Daoy (cell line): ENCODE results near the gene CTSS. TPM values are rescaled to one million over a fixed set of nuclear protein-coding genes. Genes with fewer than 3 reads are reported as not detected.
"Not testable (repeated sequence)": the region's sequence is repeated elsewhere in the genome, so short reads cannot be mapped to it uniquely, and the experiment has no call there.

Source experiments
- DNase-seq: peaks from one replicate; pipeline ENCODE4 v3.0.0-alpha.2; 2015; ENCODE audit warnings: low read depth
- total RNA-seq: library from RNA; depleted of rRNA; stranded (reverse); fragments of >200 nt; shearing (Covaris generic); gene quantifications from 2 replicates; pipeline ENCODE4 v1.2.3, GENCODE V29; 2014

CTSS gene
- total RNA-seq, 1 experiment from 2014 or later = 29.7 TPM

DNA sequence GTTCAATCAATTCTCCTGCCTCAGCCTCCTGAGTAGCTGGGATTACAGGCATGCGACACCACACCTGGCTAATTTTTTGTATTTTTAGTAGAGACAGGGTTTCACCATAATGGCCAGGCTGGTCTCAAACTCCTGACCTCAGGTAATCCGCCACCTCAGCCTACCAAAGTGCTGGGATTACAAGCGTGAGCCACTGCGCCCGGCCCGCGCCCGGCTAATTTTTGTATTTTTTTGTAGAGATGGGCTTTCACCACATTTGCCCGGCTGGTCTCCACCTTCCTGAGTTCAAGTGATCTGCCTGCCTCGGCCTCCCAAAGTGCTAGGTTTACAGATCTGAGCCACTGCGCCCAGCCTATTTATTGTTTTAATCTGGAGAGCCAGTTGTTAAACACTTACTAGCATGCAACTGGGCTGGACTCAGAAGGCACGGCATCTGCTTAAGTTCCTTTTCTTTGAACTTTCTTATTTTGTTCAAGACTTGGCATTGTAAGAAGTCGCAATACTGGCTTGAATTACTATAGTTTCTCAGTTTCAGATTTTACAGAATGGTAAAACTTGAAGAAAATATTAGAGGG, 10.4 kb upstream of the CTSS start:
- not testable (repeated sequence) for DNase-seq

DNA sequence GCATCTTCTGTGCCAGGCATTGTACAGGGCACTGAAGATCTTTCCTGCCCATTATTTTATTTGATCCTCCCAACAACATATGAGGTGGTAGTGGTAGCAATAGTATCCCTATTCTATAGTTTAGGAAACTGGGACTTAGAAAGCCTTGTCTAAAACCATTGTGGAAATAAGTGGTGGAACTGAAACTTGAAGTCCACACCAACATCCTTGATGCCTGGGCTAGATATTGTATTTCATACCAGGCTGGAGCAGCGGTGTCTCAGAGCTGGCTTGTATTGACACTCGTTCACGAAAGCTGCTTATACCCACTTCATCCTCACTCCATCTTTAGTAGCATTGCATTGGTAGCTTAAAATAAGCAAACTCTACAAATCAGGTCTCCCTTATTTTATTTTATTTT, 9.7 kb upstream of the CTSS start:
- no peak for DNase-seq

DNA sequence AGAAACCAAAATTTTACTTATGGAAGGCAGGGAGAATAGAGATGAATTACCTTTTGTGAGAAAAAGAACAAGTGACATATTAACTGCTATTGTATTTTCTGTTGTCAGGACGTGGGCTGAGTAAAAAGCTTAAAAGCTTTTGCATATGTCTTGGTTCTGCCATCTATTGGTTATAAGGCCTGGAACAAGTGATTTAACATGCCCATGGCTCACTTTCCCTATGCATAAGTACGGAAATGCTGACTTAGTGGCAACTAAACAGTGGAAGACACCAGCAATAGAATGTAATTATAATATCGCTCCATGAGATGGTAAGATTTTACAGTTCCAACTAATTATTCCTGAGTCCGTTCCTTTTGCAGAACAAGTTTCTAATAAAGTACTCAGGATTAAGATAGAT, 6.7 kb upstream of the CTSS start:
- DNase-seq = no peak

DNA sequence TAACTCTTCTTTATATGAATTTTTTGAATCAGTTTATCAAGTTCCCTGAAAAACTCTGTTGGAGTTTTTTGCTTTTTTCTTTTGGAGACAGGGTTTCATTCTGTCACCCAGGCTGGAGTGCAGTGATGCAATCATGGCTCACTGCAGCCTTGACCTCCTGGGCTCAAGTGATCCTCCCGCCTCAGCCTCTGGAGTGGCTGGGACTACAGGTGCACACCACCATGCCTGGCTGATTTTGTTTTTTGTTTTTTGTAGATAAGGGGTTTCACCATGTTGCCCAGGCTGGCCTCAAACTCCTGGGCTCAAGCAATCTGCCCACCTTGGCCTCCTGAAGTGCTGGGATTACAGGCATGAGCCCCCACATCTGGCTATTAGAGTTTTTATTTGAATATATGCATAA, 2.1 kb upstream of the CTSS start:
- not testable (repeated sequence) for DNase-seq

DNA sequence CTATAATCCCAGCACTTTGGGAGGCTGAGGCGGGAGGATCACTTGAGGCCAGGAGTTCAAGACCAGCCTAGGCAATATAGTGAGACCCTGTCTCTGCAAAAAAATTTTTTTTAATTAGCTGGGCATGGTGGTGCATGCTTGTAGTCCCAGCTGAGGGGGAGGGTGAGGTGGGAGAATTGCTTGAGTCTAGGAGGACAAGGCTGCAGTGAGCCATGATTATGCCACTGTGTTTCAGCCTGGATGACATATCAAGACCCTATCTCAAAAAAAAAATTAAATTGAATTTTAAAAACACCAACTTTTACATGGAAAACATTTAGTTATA, 361 bp upstream of the CTSS start:
- DNase-seq = not testable (repeated sequence)

DNA sequence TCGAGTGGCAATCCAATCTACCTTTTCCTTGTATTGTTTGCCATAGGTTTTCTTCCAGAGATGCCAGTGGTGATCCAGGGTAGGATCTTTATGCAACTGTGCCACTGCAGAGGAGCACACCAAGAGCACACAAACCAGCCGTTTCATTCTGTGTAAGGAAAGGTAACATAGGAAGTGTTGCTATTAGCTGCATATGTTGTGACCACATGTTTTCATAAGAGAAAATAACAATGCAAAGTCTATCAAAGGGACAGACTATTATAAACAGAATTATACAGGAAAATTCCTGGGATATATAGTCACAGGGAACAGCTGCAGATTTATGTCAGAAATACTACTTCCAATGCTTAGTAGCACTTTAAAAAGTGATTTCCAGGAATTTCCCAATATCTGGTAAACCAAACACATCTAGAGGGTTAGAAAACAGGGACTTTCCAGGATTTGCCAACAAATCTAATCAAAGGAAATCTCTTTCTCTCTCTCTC, 919 bp downstream of the CTSS start:
- peak; percentile 56 for DNase-seq

DNA sequence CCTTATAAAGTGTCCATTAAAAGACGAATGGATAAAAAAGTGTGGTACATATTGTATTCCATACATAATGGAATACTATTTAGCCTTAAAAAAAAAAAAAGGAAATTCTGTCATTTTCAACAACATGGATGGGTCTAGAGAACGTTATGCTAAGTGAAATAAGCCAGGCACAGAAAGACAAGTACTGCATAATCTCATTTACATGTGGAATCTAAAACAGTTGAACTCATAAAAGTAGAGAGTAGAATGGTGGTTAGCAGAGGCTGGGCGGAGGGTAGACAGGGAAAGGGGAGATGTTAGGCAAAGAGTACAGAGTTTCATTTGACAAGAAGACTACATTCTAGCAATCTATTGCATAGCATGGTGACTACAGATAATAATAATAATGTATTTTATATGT, 2.6 kb downstream of the CTSS start:
- DNase-seq = no peak

DNA sequence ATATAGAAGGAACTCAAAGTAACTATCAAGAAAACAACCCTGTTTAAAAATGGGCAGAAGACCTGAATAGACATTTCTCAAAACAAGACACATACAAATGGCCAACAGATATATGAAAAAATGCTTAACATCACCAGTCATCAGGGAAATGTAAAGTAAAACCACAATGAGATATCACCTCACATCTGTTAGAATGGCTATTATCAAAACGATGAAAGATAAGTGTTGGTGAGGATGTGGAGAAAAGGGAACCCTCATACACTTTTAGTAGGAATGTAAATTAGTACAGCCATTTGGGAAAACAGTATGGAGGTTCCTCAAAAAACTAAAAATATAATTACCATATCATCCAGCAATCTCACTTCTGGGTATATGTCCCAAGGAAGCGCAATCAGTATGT, 3.0 kb downstream of the CTSS start:
- DNase-seq = no peak

DNA sequence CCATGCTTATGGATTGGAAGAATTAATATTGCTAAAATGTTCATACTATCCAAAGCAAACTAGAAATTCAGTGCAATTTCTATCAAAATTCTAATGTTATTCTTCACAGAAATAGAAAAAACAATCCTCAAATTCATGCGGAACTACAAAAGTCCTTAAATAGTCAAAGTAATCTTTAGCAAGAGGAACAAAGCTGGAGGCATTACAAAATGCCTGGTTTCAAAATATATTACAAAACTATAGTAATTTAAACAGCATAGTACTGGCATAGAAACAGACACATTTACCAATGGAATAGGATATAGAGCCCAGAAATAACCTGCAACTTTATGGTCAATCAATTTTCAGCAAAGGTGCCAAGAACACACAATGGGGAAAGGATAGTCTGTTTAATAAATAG, 3.8 kb downstream of the CTSS start:
- DNase-seq = no peak

DNA sequence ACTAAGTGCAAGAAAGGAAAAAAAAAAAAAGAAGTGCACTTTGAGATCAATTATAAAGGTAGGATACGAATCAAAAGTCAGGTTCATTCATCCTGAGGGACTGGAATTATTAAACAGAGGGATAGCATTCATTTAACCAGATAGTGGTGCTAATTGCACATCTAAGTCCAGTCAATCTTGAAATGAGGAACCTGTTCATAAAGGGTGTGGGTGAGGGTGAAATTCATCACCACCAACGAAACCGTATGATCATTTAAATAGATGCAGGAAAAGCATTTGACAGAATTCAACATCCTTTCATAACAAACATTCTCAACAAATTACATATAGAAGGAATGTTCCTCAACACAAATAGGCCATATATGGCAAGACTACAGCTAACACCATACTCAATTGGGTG, 5.6 kb downstream of the CTSS start:
- no peak for DNase-seq

DNA sequence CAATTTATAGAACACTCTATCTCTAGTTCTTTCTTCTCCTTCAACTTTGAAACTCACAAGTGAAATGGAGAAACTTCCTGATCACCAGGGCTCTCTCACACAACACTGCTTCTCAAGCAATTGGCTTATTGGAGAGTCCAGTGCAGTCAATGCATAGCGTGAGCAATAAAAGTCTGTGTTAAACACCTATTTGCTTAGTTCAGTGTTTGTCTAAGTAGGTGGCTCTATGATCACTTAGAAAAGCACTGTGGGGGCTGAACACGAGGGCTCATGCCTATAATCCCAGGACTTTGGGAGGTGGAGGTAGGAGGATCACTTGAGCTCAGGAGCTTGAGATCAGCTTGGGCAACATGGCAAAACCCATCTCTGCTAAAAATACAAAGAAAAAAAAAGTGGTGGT, 12.2 kb downstream of the CTSS start:
- no peak for DNase-seq

DNA sequence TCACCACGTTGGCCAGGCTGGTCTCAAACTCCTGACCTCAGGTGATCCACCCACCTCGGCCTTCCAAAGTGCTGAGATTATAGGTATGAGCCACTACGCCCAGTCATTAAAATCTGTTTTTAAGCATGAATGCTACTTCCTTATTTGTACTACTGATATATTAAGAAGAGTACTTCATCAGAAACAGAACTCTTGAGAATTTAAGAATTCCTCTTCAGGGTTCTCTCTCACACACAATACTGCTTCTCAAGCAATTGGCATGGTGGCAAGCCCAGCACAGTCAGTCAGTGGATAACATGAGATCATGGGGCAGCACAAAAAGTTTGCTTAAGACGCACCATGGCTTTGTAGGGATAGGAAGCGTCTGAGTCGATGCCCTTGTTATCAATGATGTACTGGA, 14.1 kb downstream of the CTSS start:
- no peak for DNase-seq

DNA sequence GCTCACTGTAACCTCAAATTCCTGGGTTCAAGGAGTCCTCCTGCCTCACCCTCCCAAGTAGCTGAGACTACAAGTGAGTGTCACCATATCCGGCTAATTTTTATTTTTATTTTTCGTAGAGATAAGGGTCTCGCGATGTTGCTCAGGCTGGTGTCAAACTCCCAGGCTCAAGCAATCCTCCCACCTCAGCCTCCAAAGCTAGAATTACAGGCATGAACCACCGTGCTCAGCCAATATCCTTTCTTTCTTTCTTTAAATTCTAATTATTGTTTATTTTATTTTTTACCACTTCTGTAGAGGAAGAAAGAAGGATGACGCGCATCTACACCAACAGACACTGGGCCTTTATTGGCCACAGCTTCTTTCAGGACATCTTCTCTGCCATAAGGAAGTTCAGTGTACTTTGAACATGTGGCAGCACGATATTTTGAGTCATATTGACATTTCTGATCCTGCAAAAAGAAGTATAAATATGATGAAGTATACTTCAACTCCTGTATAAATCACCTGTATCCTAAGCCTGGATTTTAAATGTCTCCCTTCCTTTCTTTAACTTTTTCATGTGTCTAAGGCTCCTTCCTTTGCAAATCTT, 15.8 kb downstream of the CTSS start:
- DNase-seq = no peak

DNA sequence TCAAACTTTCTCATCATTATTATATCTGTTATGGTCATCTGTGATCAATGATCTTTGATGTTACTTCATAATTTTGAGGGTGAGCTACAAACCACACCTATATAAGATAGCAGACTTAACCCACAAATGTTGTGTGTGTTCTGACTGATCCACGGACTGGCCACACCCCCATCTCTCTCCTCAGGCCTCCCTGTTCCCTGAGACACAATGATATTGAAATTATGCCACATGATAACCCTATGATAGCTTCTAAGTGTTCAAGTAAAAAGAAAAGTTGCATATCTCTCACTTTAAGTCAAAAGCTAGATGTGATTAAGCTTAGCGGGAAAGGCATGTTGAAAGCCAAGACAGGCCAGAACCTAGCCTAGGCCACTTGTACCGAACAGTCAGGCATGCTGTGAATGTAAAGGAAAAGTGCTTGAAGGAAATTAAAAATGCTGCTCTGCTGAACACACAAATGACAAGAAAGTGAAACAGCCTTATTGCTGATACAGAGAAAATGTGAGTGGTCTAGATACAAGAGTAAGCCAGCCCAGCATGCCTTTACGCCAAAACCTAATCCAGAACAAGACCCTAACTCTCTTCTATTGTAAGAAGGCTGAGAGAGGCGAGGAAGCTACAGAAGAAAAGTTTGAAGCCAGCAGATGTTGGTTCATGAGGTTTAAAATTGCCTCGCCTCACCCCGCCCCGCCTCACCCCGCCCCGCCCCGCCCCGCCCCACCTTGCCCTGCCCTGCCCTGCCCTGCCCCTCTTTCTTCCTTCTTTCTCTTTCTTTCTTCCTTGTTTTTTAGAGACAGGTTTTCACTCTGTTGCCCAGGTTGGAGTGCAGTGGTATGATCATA, 16.5 kb downstream of the CTSS start:
- DNase-seq = no peak

DNA sequence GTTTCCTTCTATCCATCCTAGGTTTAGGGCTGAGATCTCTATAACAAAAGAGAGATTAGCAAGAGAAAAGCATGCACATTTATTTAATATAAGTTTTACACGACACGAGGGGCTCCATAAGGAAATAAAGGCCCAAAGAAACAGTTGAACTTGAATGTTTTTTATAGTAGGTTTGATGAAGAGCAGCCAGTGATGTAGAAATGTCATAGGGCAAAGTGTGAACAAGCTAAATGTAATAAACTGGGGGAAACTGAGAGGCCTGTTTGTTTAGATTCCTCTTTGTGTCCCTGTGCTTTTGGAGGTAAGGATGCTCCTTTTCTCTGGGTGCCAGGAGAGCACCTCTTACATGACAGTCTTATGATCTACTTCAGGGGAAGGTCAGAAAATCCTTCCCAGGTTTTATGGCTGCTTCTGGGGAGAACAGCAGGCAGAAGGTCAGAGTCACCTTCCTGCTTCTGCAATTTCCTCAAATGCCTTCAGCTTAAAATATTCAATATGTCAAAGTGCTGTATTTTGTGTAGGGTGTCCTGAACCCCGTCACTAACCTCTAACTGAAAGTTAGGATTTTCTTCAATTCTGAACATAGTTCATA, 35.4 kb downstream of the CTSS start:
- DNase-seq = no peak

DNA sequence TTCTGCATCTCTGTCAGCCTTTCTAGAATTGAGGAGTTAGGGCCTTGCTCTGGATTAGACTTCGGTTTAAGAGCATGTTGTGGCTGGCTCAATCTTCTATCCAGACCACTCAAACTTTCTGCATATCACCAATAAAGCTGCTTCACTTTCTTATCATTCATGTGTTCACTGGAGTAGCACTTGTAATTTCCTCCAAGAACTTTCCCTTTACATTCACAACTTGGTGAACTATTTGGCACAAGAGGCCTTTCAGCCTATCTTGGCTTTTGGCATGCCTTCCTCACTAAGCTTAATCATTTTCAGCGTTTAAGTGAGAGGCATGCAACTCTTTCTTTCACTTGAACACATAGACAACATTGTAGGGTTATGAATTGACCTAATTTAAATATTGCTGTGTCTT, 41.2 kb downstream of the CTSS start:
- DNase-seq = no peak

DNA sequence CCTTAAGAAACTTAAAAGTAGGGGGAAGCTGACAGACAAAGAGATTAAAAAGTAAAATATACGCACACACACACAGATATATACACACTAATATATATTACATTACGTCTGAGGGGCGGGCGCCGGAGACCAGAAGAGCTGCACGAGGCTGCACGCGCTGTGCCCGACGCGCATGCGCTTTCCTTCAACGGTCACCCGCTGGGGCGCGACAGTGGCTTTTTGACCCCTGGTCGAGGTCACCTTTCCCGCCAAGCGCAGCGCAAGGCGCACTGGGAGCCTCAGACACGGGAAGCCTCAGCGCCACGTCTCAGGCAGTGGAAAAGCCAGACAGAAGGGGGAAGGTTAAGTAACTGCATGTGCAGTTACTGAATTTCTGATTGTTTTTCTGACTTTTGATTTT, 44.9 kb downstream of the CTSS start, which contains the start of gene HORMAD1:
TSS of gene HORMAD1 (minus strand) at position 193 of the 400 bp plus-strand sequence. CDS start 1,390 bp downstream, outside the sequence.
- DNase-seq = no peak

DNA sequence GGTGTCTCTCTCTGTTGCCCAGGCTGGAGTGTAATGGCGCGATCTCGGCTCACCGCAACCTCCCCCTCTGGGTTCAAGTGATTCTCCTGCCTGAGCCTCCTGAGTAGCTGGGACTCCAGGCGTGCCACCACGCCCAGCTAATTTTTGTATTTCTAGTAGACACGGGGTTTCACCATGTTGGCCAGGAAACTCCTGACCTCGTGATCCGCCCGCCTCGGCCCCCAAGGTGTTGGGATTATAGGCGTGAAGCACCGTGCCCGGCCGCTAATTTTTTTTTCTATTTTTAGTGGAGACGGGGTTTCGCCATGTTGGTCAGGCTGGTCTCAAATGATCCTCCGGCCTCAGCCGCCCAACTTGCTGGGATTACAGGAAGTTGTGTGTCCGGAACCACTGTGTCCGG, 45.5 kb downstream of the CTSS start:
- no peak for DNase-seq

DNA sequence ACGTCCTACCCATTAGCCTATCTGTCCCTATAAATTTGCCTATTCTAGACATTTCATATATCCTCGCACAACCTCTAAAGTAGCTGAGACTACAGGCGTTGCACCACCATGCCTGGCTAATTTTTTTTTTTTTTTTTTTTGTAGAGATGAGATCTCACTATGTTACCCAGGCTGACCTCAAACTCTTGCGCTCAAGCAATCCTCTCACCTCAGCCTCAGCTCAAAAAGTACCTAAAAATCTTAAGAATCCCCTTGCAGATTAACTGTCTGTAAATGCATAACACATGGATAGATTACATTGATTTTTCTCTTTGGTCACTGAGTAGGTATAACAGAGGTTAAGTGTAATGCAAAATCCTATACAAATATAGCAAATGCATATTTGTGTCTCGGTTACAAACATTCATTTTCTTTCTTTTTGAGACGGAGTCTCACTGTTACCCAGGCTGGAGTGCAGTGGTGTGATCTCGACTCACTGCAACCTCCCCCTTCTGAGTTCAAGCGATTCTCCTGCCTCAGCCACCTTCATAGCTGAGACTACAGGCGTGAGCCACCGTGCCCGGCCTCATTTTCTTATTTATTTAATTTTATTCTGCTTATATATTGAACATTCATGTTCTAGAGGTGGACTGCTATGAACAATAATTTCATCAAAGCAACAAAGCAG, 47.2 kb downstream of the CTSS start:
- DNase-seq = no peak

DNA sequence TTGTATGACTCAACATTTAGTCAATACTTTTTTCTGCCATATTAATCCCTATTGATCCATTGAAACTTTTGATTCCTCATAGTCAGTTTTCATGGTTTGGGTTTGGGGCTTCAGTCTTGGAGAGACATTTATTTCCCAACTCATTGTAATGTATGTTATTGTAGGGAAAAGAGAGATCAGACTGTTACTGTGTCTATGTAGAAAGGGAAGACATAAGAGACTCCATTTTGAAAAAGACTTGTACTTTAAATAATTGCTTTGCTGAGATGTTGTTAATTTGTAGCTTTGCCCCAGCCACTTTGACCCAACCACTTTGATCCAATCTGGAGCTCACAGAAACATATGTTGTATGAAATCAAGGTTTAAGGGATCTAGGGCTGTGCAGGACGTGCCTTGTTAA, 56.5 kb downstream of the CTSS start:
- not testable (repeated sequence) for DNase-seq

DNA sequence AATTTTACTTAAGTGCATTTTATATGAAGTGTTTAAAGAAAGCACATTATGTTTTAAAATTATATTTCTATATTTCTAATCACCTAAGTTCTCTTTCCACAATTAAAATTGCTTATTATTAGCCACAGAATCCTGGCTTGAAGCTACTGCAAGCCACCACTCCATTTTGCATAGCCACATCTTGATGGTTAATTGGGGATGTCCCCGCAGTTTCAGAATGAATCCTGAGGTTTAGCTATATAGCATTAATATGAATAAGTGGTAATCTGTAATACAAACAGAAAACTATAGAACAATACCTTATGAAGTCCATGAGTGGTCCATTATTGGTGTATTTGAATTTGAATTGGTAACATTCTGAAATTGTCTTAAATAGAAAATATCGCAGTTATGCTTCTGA, 57.0 kb downstream of the CTSS start:
- no peak for DNase-seq

DNA sequence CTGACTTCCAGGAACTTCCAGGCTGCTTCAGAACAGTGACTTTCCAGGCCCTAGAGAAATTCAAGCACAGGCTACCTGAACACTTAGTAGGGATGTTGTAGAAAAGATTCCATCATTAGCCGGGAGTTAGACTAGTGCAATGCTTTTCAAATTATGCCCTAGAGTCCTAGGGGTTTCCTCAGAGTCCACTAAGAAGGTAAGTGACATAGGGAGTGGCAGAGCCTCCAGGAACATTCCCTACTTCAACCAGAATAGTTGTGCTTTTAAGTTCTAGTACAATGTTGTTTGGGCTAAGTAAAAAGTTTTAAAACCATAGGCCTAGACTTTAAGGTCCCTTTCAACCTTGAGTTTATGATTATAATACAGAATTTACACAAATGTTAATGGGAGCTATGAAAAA, 59.5 kb downstream of the CTSS start:
- no peak for DNase-seq
